ENCODE measurements around the gene RFC5. TPM values are rescaled to one million over a fixed set of nuclear protein-coding genes. Genes with fewer than 3 reads are reported as not detected.

Gene RFC5
- polyA plus RNA-seq, 2 donors: 7.8 to 13.8 TPM

GRCh38 chr12:118058227-118058626 is 41.7 kb downstream of the RFC5 start:
- 93 to 95% methylated on average over 7 of the region's 7 CpGs for WGBS, 2 donors
- Histone ChIP-seq H3K36me3 (ENCODE audit: control insufficient read depth in 2 of 2, insufficient read depth in 2 of 2, low read length in 1 of 2) (no peaks in the 10 kb centered on the region), H3K4me1 (ENCODE audit: control insufficient read depth in 2 of 2, insufficient read depth in 2 of 2, low read length in 1 of 2) (peaks cover 0 to 3% of the 10 kb centered on the region in 2 donors), H3K27ac (ENCODE audit: low read depth in 2 of 2, low read length in 1 of 2) (no peak overlapping the region), H3K9me3 (ENCODE audit: control insufficient read depth in 2 of 2, insufficient read depth in 1 of 2, low read depth in 1 of 2, low read length in 1 of 2) (no peaks in the 10 kb centered on the region), H3K4me3 (ENCODE audit: low read depth in 1 of 2, low read length in 2 of 2) (no peak overlapping the region), H3K27me3 (ENCODE audit: control insufficient read depth in 1 of 2, insufficient read depth in 2 of 2, low read length in 2 of 2) (no peaks in the 10 kb centered on the region)

GRCh38 chr12:118058881-118059280 is 42.4 kb downstream of the RFC5 start:
- Histone ChIP-seq H3K27ac (ENCODE audit: low read depth in 2 of 2, low read length in 1 of 2) (no peak overlapping the region), H3K9me3 (ENCODE audit: control insufficient read depth in 2 of 2, insufficient read depth in 1 of 2, low read depth in 1 of 2, low read length in 1 of 2) (no peaks in the 10 kb centered on the region), H3K27me3 (ENCODE audit: control insufficient read depth in 1 of 2, insufficient read depth in 2 of 2, low read length in 2 of 2) (no peaks in the 10 kb centered on the region), H3K4me3 (ENCODE audit: low read depth in 1 of 2, low read length in 2 of 2) (no peak overlapping the region), H3K36me3 (ENCODE audit: control insufficient read depth in 2 of 2, insufficient read depth in 2 of 2, low read length in 1 of 2) (no peaks in the 10 kb centered on the region), H3K4me1 (ENCODE audit: control insufficient read depth in 2 of 2, insufficient read depth in 2 of 2, low read length in 1 of 2) (peaks cover 0 to 3% of the 10 kb centered on the region in 2 donors)
- WGBS, 2 donors: 88 to 90% methylated on average over 8 of the region's 8 CpGs

- peak overlapping the region; percentile 97 for H3K27ac ChIP-seq (ENCODE audit: low read depth in 2 of 2, low read length in 1 of 2)
- WGBS, 2 donors: 14 to 15% methylated on average over 11 of the region's 11 CpGs
- H3K9me3 ChIP-seq (ENCODE audit: control insufficient read depth in 2 of 2, insufficient read depth in 1 of 2, low read depth in 1 of 2, low read length in 1 of 2): no peaks in the 10 kb centered on the region
- H3K36me3 ChIP-seq (ENCODE audit: control insufficient read depth in 2 of 2, insufficient read depth in 2 of 2, low read length in 1 of 2): no peaks in the 10 kb centered on the region
- no peaks in the 10 kb centered on the region for H3K27me3 ChIP-seq (ENCODE audit: control insufficient read depth in 1 of 2, insufficient read depth in 2 of 2, low read length in 2 of 2)
- H3K4me3 ChIP-seq (ENCODE audit: low read depth in 1 of 2, low read length in 2 of 2): peak overlapping the region in 1 of 2 donors; percentile 80
- H3K4me1 ChIP-seq (ENCODE audit: control insufficient read depth in 2 of 2, insufficient read depth in 2 of 2, low read length in 1 of 2): peaks cover 0 to 3% of the 10 kb centered on the region in 2 donors
Measured at GRCh38 chr12:118059341-118060191, 43.1 kb downstream of the RFC5 start.

- H3K4me3 ChIP-seq (ENCODE audit: low read depth in 1 of 2, low read length in 2 of 2): peak overlapping the region; percentile 80 to 88
- H3K36me3 ChIP-seq (ENCODE audit: control insufficient read depth in 2 of 2, insufficient read depth in 2 of 2, low read length in 1 of 2): no peaks in the 10 kb centered on the region
- WGBS, 2 donors: 1 to 2% methylated on average over 36 to 45 of the region's 46 CpGs
- peak overlapping the region; percentile 97 for H3K27ac ChIP-seq (ENCODE audit: low read depth in 2 of 2, low read length in 1 of 2)
- H3K4me1 ChIP-seq (ENCODE audit: control insufficient read depth in 2 of 2, insufficient read depth in 2 of 2, low read length in 1 of 2): peaks cover 0 to 3% of the 10 kb centered on the region in 2 donors
- H3K9me3 ChIP-seq (ENCODE audit: control insufficient read depth in 2 of 2, insufficient read depth in 1 of 2, low read depth in 1 of 2, low read length in 1 of 2): no peaks in the 10 kb centered on the region
- H3K27me3 ChIP-seq (ENCODE audit: control insufficient read depth in 1 of 2, insufficient read depth in 2 of 2, low read length in 2 of 2): no peaks in the 10 kb centered on the region
Measured at GRCh38 chr12:118060301-118061010, 44.0 kb downstream of the RFC5 start.

- H3K36me3 ChIP-seq (ENCODE audit: control insufficient read depth in 2 of 2, insufficient read depth in 2 of 2, low read length in 1 of 2): no peaks in the 10 kb centered on the region
- H3K27me3 ChIP-seq (ENCODE audit: control insufficient read depth in 1 of 2, insufficient read depth in 2 of 2, low read length in 2 of 2): no peaks in the 10 kb centered on the region
- peak within 1 kb of the TSS; percentile 80 to 88 for H3K4me3 ChIP-seq (ENCODE audit: low read depth in 1 of 2, low read length in 2 of 2)
- peak within 1 kb of the TSS; percentile 97 for H3K27ac ChIP-seq (ENCODE audit: low read depth in 2 of 2, low read length in 1 of 2)
- no peaks in the 10 kb centered on the region for H3K4me1 ChIP-seq (ENCODE audit: control insufficient read depth in 2 of 2, insufficient read depth in 2 of 2, low read length in 1 of 2)
- H3K9me3 ChIP-seq (ENCODE audit: control insufficient read depth in 2 of 2, insufficient read depth in 1 of 2, low read depth in 1 of 2, low read length in 1 of 2): no peaks in the 10 kb centered on the region
- WGBS, 2 donors: 1 to 2% methylated on average over 52 to 76 of the region's 76 CpGs
Measured at GRCh38 chr12:118061011-118061872, 44.7 kb downstream of the RFC5 start, which contains the start of gene WSB2. TSS of gene WSB2 (minus strand) at chr12:118061179. CDS start at chr12:118061048, 131 bp downstream.

- H3K27ac ChIP-seq (ENCODE audit: low read depth in 2 of 2, low read length in 1 of 2): peak overlapping the region; percentile 97
- peak overlapping the region; percentile 80 to 88 for H3K4me3 ChIP-seq (ENCODE audit: low read depth in 1 of 2, low read length in 2 of 2)
- no peaks in the 10 kb centered on the region for H3K9me3 ChIP-seq (ENCODE audit: control insufficient read depth in 2 of 2, insufficient read depth in 1 of 2, low read depth in 1 of 2, low read length in 1 of 2)
- H3K4me1 ChIP-seq (ENCODE audit: control insufficient read depth in 2 of 2, insufficient read depth in 2 of 2, low read length in 1 of 2): no peaks in the 10 kb centered on the region
- no peaks in the 10 kb centered on the region for H3K27me3 ChIP-seq (ENCODE audit: control insufficient read depth in 1 of 2, insufficient read depth in 2 of 2, low read length in 2 of 2)
- 1 to 3% methylated on average over 43 to 44 of the region's 44 CpGs for WGBS, 2 donors
- H3K36me3 ChIP-seq (ENCODE audit: control insufficient read depth in 2 of 2, insufficient read depth in 2 of 2, low read length in 1 of 2): no peaks in the 10 kb centered on the region
Measured at GRCh38 chr12:118061873-118062843, 45.7 kb downstream of the RFC5 start.

GRCh38 chr12:118063576-118064391 is 47.3 kb downstream of the RFC5 start:
- Histone ChIP-seq H3K9me3 (ENCODE audit: control insufficient read depth in 2 of 2, insufficient read depth in 1 of 2, low read depth in 1 of 2, low read length in 1 of 2) (no peaks in the 10 kb centered on the region), H3K4me3 (ENCODE audit: low read depth in 1 of 2, low read length in 2 of 2) (no peak overlapping the region), H3K4me1 (ENCODE audit: control insufficient read depth in 2 of 2, insufficient read depth in 2 of 2, low read length in 1 of 2) (no peaks in the 10 kb centered on the region), H3K27ac (ENCODE audit: low read depth in 2 of 2, low read length in 1 of 2) (no peak overlapping the region), H3K27me3 (ENCODE audit: control insufficient read depth in 1 of 2, insufficient read depth in 2 of 2, low read length in 2 of 2) (no peaks in the 10 kb centered on the region), H3K36me3 (ENCODE audit: control insufficient read depth in 2 of 2, insufficient read depth in 2 of 2, low read length in 1 of 2) (no peaks in the 10 kb centered on the region)
- 54 to 66% methylated on average over 4 of the region's 4 CpGs for WGBS, 2 donors

GRCh38 chr12:118064608-118065007 is 48.1 kb downstream of the RFC5 start:
- H3K36me3 ChIP-seq (ENCODE audit: control insufficient read depth in 2 of 2, insufficient read depth in 2 of 2, low read length in 1 of 2): no peaks in the 10 kb centered on the region
- no peaks in the 10 kb centered on the region for H3K4me1 ChIP-seq (ENCODE audit: control insufficient read depth in 2 of 2, insufficient read depth in 2 of 2, low read length in 1 of 2)
- H3K9me3 ChIP-seq (ENCODE audit: control insufficient read depth in 2 of 2, insufficient read depth in 1 of 2, low read depth in 1 of 2, low read length in 1 of 2): no peaks in the 10 kb centered on the region
- no peak overlapping the region for H3K4me3 ChIP-seq (ENCODE audit: low read depth in 1 of 2, low read length in 2 of 2)
- no peak overlapping the region for H3K27ac ChIP-seq (ENCODE audit: low read depth in 2 of 2, low read length in 1 of 2)
- no peaks in the 10 kb centered on the region for H3K27me3 ChIP-seq (ENCODE audit: control insufficient read depth in 1 of 2, insufficient read depth in 2 of 2, low read length in 2 of 2)
- WGBS, 2 donors: 46 to 57% methylated on average over 2 of the region's 2 CpGs
